GM12878 (cell line): ENCODE measurements around the gene RCBTB2. TPM values are rescaled to one million over a fixed set of nuclear protein-coding genes. Genes with fewer than 3 reads are reported as not detected.

Experiments
- CHD4 ChIP-seq: fragments of 200-600 bp; sonication (generic); IDR thresholded peaks from 2 replicates; pipeline ENCODE4 v1.6.1; 2016; ENCODE audit warnings: mild to moderate bottlenecking
- ESRRA ChIP-seq: IDR thresholded peaks from 2 replicates; pipeline ENCODE4 v1.6.1; 2012; ENCODE audit warnings: mild to moderate bottlenecking, low read length, improper control_type of control experiment
- FOXK2 ChIP-seq: fragments of 450-650 bp; IDR thresholded peaks from 2 replicates; pipeline ENCODE4 v1.6.1; 2017; ENCODE audit warnings: mild to moderate bottlenecking, moderate library complexity
- HDAC6 ChIP-seq: fragments of 200-600 bp; sonication (generic); IDR thresholded peaks from one replicate; pipeline ENCODE4 v1.8.0; 2017; ENCODE audit warnings: antibody characterized with exemption; ENCODE audit not compliant: unreplicated experiment
- KAT2A ChIP-seq: conservative IDR thresholded peaks from 2 replicates; pipeline ENCODE4 v1.6.1; 2011; ENCODE audit warnings: low read depth, low read length; ENCODE audit not compliant: control insufficient read depth
- MXI1 ChIP-seq: fragments of 150-350 bp; IDR thresholded peaks from 2 replicates; pipeline ENCODE4 v1.6.1; 2011; ENCODE audit warnings: low read depth, mild to moderate bottlenecking, inconsistent platforms, low read length, improper control_type of control experiment
- NR2F1 ChIP-seq: fragments of 450-650 bp; conservative IDR thresholded peaks from 2 replicates; pipeline ENCODE4 v1.6.1; 2017; ENCODE audit warnings: mild to moderate bottlenecking
- SP1 ChIP-seq: IDR thresholded peaks from one replicate; pipeline ENCODE4 v1.6.1; 2011; ENCODE audit warnings: low read depth, low read length
- SREBF1 ChIP-seq: IDR thresholded peaks from 2 replicates; pipeline ENCODE4 v1.6.1; 2012; ENCODE audit warnings: mild to moderate bottlenecking, low read length
- TCF12 ChIP-seq: IDR thresholded peaks from 2 replicates; pipeline ENCODE4 v1.6.1; 2011; ENCODE audit warnings: low read depth, mild to moderate bottlenecking, low read length
- ZBTB11 ChIP-seq: fragments of 450-650 bp; formaldehyde crosslinking; IDR thresholded peaks from 2 replicates; pipeline ENCODE4 v1.5.0; 2022; ENCODE audit warnings: mild to moderate bottlenecking, missing genetic modification characterization
- polyA plus RNA-seq, 11 experiments: library from polyadenylated mRNA; depleted of rRNA in 4 of 11; unstranded in 6 of 11; stranded (reverse) in 5 of 11; fragments of >200 nt; fragmentation: Nextera tagmentation in 4 of 11; fragmentation: Illumina TruSeq in 1 of 11; extraction: Ambion mirVana in 4 of 11; extraction: Trizol in 1 of 11; gene quantifications; 1 replicate in 1 of 11; 2 replicates in 10 of 11; pipeline versions ENCODE4 v1.2.1 to v1.2.3, GENCODE V29; 2011 to 2016; ENCODE audit warnings: inconsistent platforms in 2 of 11, missing spikeins in 2 of 11, low read depth in 1 of 11
- total RNA-seq, 4 experiments: library from RNA; depleted of rRNA in 3 of 4; stranded (reverse); fragments of >200 nt in 3 of 4; fragmentation: Illumina TruSeq in 1 of 4; extraction: Trizol in 1 of 4; gene quantifications; 2 replicates each; pipeline versions ENCODE4 v1.2.1 to v1.2.3, GENCODE V29; 2013 to 2021
- TF ChIP-seq, protein P1 (sequence below): fragments of 450-650 bp; IDR thresholded peaks from 2 replicates; pipeline ENCODE4 v1.6.1; 2016; ENCODE audit warnings: mild to moderate bottlenecking, moderate library complexity, borderline replicate concordance
- TF ChIP-seq, protein P2 (sequence below): fragments of 450-650 bp; IDR thresholded peaks from 2 replicates; pipeline ENCODE4 v1.6.1; 2017; ENCODE audit warnings: mild to moderate bottlenecking, moderate library complexity

Gene RCBTB2
- total and polyA plus RNA-seq, 10 of the 15 experiments (the other 5 are each of a cell fraction or from before 2014, with no cell fraction given) = 5.0 to 16.0 (median 8.5) TPM

DNA sequence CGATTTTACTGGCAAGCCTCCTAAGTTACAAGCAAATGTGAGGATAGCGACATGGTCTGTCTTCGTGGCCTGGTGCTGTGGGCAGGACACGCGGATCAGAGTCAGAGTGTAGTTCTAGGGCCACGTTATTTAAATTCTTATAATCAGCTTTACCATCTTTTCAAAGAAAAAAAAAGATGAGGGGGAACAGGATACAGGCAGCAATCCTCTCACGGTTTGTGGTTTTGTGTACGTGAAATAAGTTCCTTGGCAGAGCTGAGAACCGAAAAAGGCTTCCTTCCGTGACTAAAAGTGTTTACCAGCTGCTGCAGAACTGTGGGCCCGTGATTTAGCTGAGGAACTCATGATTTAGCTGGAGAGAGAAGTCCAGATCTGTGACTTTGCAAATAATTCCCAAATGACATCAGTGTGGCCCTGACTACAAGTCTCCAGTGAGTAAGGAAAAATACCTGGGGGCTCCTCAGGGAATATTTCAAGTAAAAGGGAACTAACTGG, 27.2 kb downstream of the RCBTB2 start (continued):
- TF ChIP-seq, protein P1, sequence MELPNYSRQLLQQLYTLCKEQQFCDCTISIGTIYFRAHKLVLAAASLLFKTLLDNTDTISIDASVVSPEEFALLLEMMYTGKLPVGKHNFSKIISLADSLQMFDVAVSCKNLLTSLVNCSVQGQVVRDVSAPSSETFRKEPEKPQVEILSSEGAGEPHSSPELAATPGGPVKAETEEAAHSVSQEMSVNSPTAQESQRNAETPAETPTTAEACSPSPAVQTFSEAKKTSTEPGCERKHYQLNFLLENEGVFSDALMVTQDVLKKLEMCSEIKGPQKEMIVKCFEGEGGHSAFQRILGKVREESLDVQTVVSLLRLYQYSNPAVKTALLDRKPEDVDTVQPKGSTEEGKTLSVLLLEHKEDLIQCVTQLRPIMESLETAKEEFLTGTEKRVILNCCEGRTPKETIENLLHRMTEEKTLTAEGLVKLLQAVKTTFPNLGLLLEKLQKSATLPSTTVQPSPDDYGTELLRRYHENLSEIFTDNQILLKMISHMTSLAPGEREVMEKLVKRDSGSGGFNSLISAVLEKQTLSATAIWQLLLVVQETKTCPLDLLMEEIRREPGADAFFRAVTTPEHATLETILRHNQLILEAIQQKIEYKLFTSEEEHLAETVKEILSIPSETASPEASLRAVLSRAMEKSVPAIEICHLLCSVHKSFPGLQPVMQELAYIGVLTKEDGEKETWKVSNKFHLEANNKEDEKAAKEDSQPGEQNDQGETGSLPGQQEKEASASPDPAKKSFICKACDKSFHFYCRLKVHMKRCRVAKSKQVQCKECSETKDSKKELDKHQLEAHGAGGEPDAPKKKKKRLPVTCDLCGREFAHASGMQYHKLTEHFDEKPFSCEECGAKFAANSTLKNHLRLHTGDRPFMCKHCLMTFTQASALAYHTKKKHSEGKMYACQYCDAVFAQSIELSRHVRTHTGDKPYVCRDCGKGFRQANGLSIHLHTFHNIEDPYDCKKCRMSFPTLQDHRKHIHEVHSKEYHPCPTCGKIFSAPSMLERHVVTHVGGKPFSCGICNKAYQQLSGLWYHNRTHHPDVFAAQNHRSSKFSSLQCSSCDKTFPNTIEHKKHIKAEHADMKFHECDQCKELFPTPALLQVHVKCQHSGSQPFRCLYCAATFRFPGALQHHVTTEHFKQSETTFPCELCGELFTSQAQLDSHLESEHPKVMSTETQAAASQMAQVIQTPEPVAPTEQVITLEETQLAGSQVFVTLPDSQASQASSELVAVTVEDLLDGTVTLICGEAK = no peak
- TF ChIP-seq CHD4 (no peak), HDAC6 (no peak), SREBF1 (no peak), MXI1 (peak; percentile 96), FOXK2 (no peak), ESRRA (no peak), ZBTB11 (no peak), KAT2A (no peak), TCF12 (peak; percentile 95), SP1 (peak; percentile 59), NR2F1 (no peak)
- TF ChIP-seq, protein P2, sequence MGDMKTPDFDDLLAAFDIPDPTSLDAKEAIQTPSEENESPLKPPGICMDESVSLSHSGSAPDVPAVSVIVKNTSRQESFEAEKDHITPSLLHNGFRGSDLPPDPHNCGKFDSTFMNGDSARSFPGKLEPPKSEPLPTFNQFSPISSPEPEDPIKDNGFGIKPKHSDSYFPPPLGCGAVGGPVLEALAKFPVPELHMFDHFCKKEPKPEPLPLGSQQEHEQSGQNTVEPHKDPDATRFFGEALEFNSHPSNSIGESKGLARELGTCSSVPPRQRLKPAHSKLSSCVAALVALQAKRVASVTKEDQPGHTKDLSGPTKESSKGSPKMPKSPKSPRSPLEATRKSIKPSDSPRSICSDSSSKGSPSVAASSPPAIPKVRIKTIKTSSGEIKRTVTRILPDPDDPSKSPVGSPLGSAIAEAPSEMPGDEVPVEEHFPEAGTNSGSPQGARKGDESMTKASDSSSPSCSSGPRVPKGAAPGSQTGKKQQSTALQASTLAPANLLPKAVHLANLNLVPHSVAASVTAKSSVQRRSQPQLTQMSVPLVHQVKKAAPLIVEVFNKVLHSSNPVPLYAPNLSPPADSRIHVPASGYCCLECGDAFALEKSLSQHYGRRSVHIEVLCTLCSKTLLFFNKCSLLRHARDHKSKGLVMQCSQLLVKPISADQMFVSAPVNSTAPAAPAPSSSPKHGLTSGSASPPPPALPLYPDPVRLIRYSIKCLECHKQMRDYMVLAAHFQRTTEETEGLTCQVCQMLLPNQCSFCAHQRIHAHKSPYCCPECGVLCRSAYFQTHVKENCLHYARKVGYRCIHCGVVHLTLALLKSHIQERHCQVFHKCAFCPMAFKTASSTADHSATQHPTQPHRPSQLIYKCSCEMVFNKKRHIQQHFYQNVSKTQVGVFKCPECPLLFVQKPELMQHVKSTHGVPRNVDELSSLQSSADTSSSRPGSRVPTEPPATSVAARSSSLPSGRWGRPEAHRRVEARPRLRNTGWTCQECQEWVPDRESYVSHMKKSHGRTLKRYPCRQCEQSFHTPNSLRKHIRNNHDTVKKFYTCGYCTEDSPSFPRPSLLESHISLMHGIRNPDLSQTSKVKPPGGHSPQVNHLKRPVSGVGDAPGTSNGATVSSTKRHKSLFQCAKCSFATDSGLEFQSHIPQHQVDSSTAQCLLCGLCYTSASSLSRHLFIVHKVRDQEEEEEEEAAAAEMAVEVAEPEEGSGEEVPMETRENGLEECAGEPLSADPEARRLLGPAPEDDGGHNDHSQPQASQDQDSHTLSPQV = 0 out of 2 replicates have a peak, but pooled peaks have one; percentile 17
